Mesendoderm (in vitro differentiated cells): Measurements from ENCODE around the gene TK1.

Experiments used
- DNase-seq: peaks from one replicate; pipeline ENCODE4 v3.0.0; 2013
- H2AK5ac ChIP-seq: 2 replicates; pipeline ENCODE4 v1.6.1; 2013; ENCODE audit warnings: low read length, inconsistent platforms
- H2BK120ac ChIP-seq: 2 replicates; pipeline ENCODE4 v1.6.1; 2013; ENCODE audit warnings: low read depth, mild to moderate bottlenecking, low read length, moderate library complexity, mixed read lengths
- H2BK15ac ChIP-seq: replicated peaks from 2 replicates; pipeline ENCODE4 v1.6.1; 2013; ENCODE audit warnings: low read depth, mild to moderate bottlenecking, moderate library complexity
- H2BK5ac ChIP-seq: 2 replicates; pipeline ENCODE4 v1.6.1; 2013; ENCODE audit warnings: low read length, inconsistent platforms
- H3K18ac ChIP-seq: 2 replicates; pipeline ENCODE4 v1.6.1; 2013; ENCODE audit warnings: mild to moderate bottlenecking, low read length, mixed read lengths
- H3K23ac ChIP-seq: one replicate; pipeline ENCODE4 v1.6.1; 2013; ENCODE audit warnings: low read length
- H3K27ac ChIP-seq: 2 replicates; pipeline ENCODE4 v1.5.1; 2013; ENCODE audit warnings: low read depth, mild to moderate bottlenecking, inconsistent platforms, low read length, moderate library complexity
- H3K27me3 ChIP-seq: 2 replicates; pipeline ENCODE4 v1.6.1; 2013; ENCODE audit warnings: low read length, control low read depth, mild to moderate bottlenecking, inconsistent platforms; ENCODE audit not compliant: insufficient read depth, poor library complexity
- H3K36me3 ChIP-seq: 2 replicates; pipeline ENCODE4 v1.6.1; 2013; ENCODE audit warnings: low read length, inconsistent platforms; ENCODE audit not compliant: control insufficient read depth, insufficient read depth
- H3K4ac ChIP-seq: one replicate; pipeline ENCODE4 v1.6.1; 2013; ENCODE audit warnings: low read depth, mild to moderate bottlenecking, low read length, moderate library complexity
- H3K4me1 ChIP-seq: 2 replicates; pipeline ENCODE4 v1.6.1; 2013; ENCODE audit warnings: low read depth, low read length, inconsistent platforms; ENCODE audit not compliant: control insufficient read depth
- H3K4me2 ChIP-seq: 2 replicates; pipeline ENCODE4 v1.6.1; 2013; ENCODE audit warnings: low read length
- H3K4me3 ChIP-seq: 2 replicates; pipeline ENCODE4 v1.5.1; 2013; ENCODE audit warnings: mild to moderate bottlenecking, low read length
- H3K56ac ChIP-seq: one replicate; pipeline ENCODE4 v1.6.1; 2013; ENCODE audit warnings: low read length
- H3K79me1 ChIP-seq: 2 replicates; pipeline ENCODE4 v1.6.1; 2013; ENCODE audit warnings: low read length, inconsistent platforms
- H3K79me2 ChIP-seq: 2 replicates; pipeline ENCODE4 v1.6.1; 2013; ENCODE audit warnings: mild to moderate bottlenecking, low read length; ENCODE audit not compliant: control insufficient read depth, insufficient read depth
- H3K9ac ChIP-seq: 2 replicates; pipeline ENCODE4 v1.6.1; 2013; ENCODE audit warnings: low read length, inconsistent platforms
- H4K5ac ChIP-seq: one replicate; pipeline ENCODE4 v1.6.1; 2013; ENCODE audit warnings: low read length
- H4K8ac ChIP-seq: one replicate; pipeline ENCODE4 v1.6.1; 2013; ENCODE audit warnings: low read depth, mild to moderate bottlenecking, control low read depth, low read length, moderate library complexity
- WGBS: extraction: QIAGEN DNeasy Blood & Tissue Kit; methylation state at CpG from one replicate; pipeline ENCODE4 v1.1.7; 2013; ENCODE audit warnings: low lambda C conversion rate, missing lambda C conversion rate; ENCODE audit not compliant: insufficient coverage; ENCODE audit errors: extremely low coverage; 5-methylcytosine and 5-hydroxymethylcytosine counted together

TK1 gene

GRCh38 chr17:78146881-78147280 is 40.0 kb downstream of the TK1 start:
- no peak overlapping the region for H3K4me2 ChIP-seq
- WGBS: no CpG with 5 or more reads among the region's 6 CpGs
- H3K23ac ChIP-seq: no peak overlapping the region
- H3K4me1 ChIP-seq: no peaks in the 10 kb centered on the region
- no peaks in the 10 kb centered on the region for H3K27me3 ChIP-seq
- H3K4ac ChIP-seq: no peak overlapping the region
- no peak overlapping the region for H2AK5ac ChIP-seq
- H3K79me2 ChIP-seq: no peaks in the 10 kb centered on the region
- H3K9ac ChIP-seq: no peak overlapping the region
- no peak for DNase-seq
- no peak overlapping the region for H3K18ac ChIP-seq
- H3K79me1 ChIP-seq: no peaks in the 10 kb centered on the region
- no peaks in the 10 kb centered on the region for H3K36me3 ChIP-seq
- H2BK15ac ChIP-seq: no peak overlapping the region
- no peak overlapping the region for H2BK5ac ChIP-seq
- H3K27ac ChIP-seq: no peak overlapping the region
- H3K56ac ChIP-seq: no peak overlapping the region
- no peak overlapping the region for H4K8ac ChIP-seq
- H4K5ac ChIP-seq: no peak overlapping the region
- no peak overlapping the region for H2BK120ac ChIP-seq
- H3K4me3 ChIP-seq: no peak overlapping the region

- H4K8ac ChIP-seq: no peak overlapping the region
- no peaks in the 10 kb centered on the region for H3K36me3 ChIP-seq
- no peaks in the 10 kb centered on the region for H3K79me1 ChIP-seq
- DNase-seq: no peak
- H2BK15ac ChIP-seq: no peak overlapping the region
- WGBS: no CpG with 5 or more reads among the region's 7 CpGs
- no peak overlapping the region for H2AK5ac ChIP-seq
- no peak overlapping the region for H3K4ac ChIP-seq
- no peak overlapping the region for H3K18ac ChIP-seq
- H3K27me3 ChIP-seq: no peaks in the 10 kb centered on the region
- no peaks in the 10 kb centered on the region for H3K4me1 ChIP-seq
- H3K4me2 ChIP-seq: no peak overlapping the region
- no peak overlapping the region for H2BK5ac ChIP-seq
- H3K79me2 ChIP-seq: no peaks in the 10 kb centered on the region
- no peak overlapping the region for H2BK120ac ChIP-seq
- H4K5ac ChIP-seq: no peak overlapping the region
- H3K4me3 ChIP-seq: no peak overlapping the region
- H3K23ac ChIP-seq: no peak overlapping the region
- H3K27ac ChIP-seq: no peak overlapping the region
- H3K9ac ChIP-seq: no peak overlapping the region
- no peak overlapping the region for H3K56ac ChIP-seq
Observed at GRCh38 chr17:78146471-78146869, 40.4 kb downstream of the TK1 start.

- Histone ChIP-seq H2AK5ac (no peak overlapping the region), H3K4me2 (no peak overlapping the region), H3K27me3 (no peaks in the 10 kb centered on the region), H3K27ac (no peak overlapping the region), H3K23ac (no peak overlapping the region), H4K5ac (no peak overlapping the region), H2BK120ac (no peak overlapping the region), H4K8ac (no peak overlapping the region), H3K36me3 (no peaks in the 10 kb centered on the region), H2BK15ac (no peak overlapping the region), H3K56ac (no peak overlapping the region), H2BK5ac (no peak overlapping the region), H3K79me1 (no peaks in the 10 kb centered on the region), H3K79me2 (no peaks in the 10 kb centered on the region), H3K4ac (no peak overlapping the region), H3K4me1 (no peaks in the 10 kb centered on the region), H3K18ac (no peak overlapping the region), H3K9ac (no peak overlapping the region), H3K4me3 (no peak overlapping the region)
- DNase-seq: no peak
- no CpG with 5 or more reads among the region's 18 CpGs for WGBS
Observed at GRCh38 chr17:78144736-78145641, 41.9 kb downstream of the TK1 start.

GRCh38 chr17:78144147-78144719 is 42.6 kb downstream of the TK1 start:
- H3K27ac ChIP-seq: no peak overlapping the region
- H3K56ac ChIP-seq: no peak overlapping the region
- no peaks in the 10 kb centered on the region for H3K4me1 ChIP-seq
- H4K5ac ChIP-seq: no peak overlapping the region
- H3K79me2 ChIP-seq: no peaks in the 10 kb centered on the region
- no peak overlapping the region for H4K8ac ChIP-seq
- H2BK5ac ChIP-seq: no peak overlapping the region
- H3K9ac ChIP-seq: no peak overlapping the region
- no peak overlapping the region for H3K4me3 ChIP-seq
- H2BK15ac ChIP-seq: no peak overlapping the region
- no peak overlapping the region for H3K18ac ChIP-seq
- H2AK5ac ChIP-seq: no peak overlapping the region
- H3K23ac ChIP-seq: no peak overlapping the region
- H3K4ac ChIP-seq: no peak overlapping the region
- no peaks in the 10 kb centered on the region for H3K79me1 ChIP-seq
- H3K36me3 ChIP-seq: no peaks in the 10 kb centered on the region
- no peaks in the 10 kb centered on the region for H3K27me3 ChIP-seq
- H3K4me2 ChIP-seq: no peak overlapping the region
- H2BK120ac ChIP-seq: no peak overlapping the region
- no CpG with 5 or more reads among the region's 11 CpGs for WGBS
- DNase-seq: no peak

DNA sequence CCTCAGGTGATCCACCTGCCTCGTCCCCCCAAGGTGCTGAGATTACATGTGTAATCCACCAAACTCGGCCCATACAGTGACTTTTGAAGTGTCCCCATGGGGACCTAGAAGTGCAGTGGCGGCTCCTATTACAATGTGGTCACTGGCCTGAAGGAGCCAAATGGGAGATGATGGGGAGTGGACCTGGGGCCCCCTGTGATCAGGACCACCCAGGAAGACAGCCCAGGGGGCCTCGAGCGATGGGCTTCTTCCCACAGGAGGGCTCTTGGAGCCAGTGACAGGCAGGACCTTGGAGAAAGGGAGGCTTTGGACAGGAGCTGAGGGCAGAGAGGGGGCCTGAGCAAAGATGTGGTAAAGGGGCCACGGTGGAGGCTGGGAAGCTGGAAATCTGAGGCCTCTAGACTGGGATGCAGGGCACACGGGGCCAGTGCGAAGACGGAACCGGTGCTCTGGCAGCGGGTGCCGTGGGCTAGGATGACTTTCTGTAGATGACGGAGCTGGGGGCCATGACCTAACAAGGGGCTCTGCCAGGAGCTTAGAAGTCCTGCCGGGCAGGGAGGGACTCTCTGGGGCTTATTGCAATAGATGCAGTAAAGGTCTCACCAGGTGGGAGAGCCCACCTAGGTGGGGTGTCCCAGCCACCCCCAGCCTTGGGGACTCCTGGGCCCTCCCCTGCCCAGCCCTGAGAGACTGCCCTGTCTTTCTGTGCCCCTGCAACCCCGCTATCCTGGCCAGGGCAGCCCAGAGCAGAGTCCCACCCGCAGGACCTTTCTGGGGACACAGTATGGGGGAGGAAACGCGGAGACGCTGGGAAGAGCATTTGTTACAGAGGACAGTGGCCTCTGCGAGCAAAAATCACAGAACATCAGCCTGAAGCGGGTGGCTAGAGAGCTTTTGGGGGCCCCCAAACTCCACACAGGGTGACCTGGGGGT is 43.4 kb downstream of the TK1 start:
- H3K4me1 ChIP-seq: no peaks in the 10 kb centered on the region
- no peak overlapping the region for H3K23ac ChIP-seq
- no peak overlapping the region for H2AK5ac ChIP-seq
- H3K36me3 ChIP-seq: no peaks in the 10 kb centered on the region
- no peak overlapping the region for H3K56ac ChIP-seq
- no peaks in the 10 kb centered on the region for H3K79me2 ChIP-seq
- H2BK120ac ChIP-seq: no peak overlapping the region
- no peaks in the 10 kb centered on the region for H3K79me1 ChIP-seq
- no peaks in the 10 kb centered on the region for H3K27me3 ChIP-seq
- no peak overlapping the region for H2BK5ac ChIP-seq
- H3K9ac ChIP-seq: no peak overlapping the region
- no peak overlapping the region for H4K5ac ChIP-seq
- no peak for DNase-seq
- no peak overlapping the region for H3K4me3 ChIP-seq
- no peak overlapping the region for H3K4me2 ChIP-seq
- H3K18ac ChIP-seq: no peak overlapping the region
- no peak overlapping the region for H3K27ac ChIP-seq
- no peak overlapping the region for H3K4ac ChIP-seq
- H4K8ac ChIP-seq: no peak overlapping the region
- no CpG with 5 or more reads among the region's 21 CpGs for WGBS
- no peak overlapping the region for H2BK15ac ChIP-seq
